ENCODE measurements around the gene IQCM. TPM values are rescaled to one million over a fixed set of nuclear protein-coding genes. Genes with fewer than 3 reads are reported as not detected.
"Not testable (repeated sequence)": the region's sequence is repeated elsewhere in the genome, so short reads cannot be mapped to it uniquely, and the experiment has no call there.

Gene IQCM
- total RNA-seq, 1 experiment from 2014 or later: 1.3 TPM

DNA sequence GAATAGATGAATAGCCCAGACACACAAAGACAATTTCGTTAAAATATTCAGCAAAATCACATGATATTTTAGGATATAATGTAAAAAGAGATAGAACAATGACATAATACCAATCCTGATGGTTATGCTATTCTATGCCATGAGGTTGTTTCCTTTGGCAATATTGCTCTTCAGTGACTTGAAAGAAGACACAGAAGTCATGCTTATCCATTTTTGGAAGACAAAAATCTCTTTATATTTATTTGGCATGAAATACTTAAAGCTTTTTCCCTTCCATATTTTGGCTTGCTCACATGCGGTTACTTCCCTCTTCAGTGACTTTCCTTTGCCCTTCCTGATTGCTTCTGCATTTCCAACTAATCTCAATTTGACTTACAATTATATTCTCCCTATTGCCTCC lies 314.8 kb downstream of the IQCM start:
- no peak for DNase-seq (ENCODE audit: extremely low read depth, low read depth)

DNA sequence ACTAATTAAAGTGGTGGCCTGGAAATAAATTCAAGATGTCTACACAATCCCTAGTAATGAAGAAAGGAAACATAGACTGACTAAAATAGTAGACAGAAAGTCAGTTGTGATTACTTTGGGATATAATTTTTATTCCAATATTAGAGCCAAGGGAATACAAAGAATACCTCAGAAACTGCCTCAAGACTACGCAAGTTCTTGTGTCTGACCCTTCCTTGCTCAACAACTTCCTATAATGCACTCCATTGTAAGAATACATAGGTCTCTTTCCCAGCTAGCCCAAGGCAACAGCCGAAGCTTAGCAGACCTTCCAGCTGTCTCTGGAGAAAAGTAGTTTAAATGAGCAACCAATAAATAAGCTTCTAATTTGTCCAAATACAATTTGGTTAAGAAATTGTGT lies 315.9 kb downstream of the IQCM start:
- DNase-seq (ENCODE audit: extremely low read depth, low read depth): no peak

DNA sequence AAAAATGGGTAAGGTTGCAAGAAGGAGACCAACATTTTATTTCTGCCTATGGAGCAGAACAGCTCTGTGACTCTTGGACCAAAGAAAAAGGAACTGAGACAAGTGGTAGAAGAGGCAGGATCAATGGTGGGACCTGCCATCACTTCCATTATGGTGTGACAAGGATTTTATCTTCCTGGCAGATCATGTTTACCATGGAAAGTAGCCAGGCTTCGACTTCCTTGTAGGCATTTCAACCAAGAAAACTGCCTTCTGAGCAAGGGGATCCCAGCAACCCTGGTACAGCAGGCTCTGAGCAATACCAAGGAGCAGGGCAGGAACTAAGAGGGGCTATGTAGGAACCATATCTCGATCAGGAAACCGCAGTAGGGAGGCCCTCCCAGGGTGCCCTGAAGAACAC lies 317.4 kb downstream of the IQCM start:
- no peak for DNase-seq (ENCODE audit: extremely low read depth, low read depth)

DNA sequence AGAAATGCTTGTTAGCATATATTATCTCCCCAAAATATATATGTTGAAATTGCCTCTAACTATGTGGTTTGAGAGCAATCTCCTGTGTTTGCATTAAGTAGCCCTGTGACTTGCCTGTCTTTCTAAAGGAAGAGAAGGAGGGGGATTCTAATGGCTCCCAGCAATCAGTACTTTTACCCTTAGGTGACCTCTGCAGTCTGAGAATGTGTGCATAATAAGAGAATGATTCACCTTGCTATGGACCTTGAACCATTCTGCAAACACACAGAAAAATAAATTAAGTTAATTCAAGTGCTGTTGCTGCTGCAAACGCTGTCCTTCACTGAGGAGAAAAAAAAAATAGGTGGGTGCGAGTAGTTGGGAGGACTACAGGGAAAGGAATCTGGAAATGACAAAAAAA lies 322.2 kb downstream of the IQCM start:
- DNase-seq (ENCODE audit: extremely low read depth, low read depth): no peak

DNA sequence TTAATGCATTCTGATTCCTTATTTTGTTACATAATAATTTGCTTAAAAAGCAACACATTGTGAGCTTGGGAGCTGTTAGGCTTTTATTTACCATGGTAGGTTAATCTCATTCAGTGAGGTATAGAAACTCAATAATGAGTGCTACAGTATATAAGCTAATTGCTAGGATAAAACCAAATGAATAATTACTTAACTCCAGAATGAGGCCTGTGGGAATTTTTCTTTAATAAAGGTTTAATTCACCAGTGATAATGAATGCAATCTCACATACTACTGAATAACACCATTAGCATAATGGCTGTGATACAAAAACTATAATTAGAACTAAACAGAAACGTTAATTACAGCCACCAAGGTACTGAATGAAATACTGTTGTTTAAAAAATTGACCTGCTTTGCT lies 326.3 kb downstream of the IQCM start:
- DNase-seq (ENCODE audit: extremely low read depth, low read depth): no peak

DNA sequence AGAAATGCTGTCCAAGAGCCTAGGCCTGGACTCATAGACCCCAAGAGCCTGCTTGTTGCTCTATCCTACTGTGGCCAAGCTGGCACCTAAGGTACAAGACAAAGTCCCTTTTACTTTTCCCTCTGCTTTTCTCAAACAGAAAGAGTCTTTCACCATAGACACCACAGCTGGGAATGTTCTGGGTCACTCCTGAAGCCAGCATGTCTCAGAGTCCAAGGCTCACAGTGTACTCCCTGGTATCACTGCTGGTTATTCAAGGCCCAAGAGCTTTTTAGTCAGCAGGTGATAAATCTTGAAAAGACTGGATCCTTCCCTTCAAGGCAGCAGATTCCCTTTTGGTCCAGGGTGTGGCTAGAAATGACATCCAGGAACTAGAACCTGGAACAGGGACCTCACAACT lies 328.8 kb downstream of the IQCM start:
- no peak for DNase-seq (ENCODE audit: extremely low read depth, low read depth)

DNA sequence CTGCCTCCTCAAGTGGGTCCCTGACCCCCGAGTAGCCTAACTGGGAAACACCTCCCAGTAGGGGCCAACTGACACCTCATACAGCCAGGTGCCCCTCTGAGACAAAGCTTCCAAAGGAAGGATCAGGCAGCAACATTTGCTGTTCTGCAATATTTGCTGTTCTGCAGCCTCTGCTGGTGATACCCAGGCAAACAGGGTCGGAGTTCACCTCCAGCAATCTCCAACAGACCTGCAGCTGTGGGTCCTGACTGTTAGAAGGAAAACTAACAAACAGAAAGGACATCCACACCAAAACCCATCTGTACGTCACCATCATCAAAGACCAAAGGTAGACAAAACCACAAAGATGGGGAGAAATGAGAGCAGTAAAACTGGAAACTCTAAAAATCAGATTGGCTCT lies 347.0 kb downstream of the IQCM start:
- DNase-seq (ENCODE audit: extremely low read depth, low read depth): not testable (repeated sequence)

DNA sequence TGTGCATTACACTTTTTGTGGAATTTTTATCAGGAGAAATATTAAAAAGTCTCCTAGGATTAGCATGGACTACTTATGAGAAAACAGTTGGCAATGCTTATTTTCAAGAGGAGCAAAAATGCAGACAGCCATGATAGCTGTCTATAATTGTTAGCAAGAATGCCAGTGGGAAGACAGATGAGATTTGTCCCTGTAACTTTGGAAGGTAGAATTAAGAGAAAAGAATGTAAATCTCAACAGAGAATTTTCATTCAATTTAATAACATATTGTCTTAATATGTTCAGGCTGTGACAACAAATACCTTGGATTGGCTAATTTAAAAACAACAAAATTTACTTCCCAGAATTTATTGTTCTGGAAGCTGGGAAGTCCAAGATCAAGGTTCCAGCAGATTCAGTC lies 349.2 kb downstream of the IQCM start:
- no peak for DNase-seq (ENCODE audit: extremely low read depth, low read depth)

DNA sequence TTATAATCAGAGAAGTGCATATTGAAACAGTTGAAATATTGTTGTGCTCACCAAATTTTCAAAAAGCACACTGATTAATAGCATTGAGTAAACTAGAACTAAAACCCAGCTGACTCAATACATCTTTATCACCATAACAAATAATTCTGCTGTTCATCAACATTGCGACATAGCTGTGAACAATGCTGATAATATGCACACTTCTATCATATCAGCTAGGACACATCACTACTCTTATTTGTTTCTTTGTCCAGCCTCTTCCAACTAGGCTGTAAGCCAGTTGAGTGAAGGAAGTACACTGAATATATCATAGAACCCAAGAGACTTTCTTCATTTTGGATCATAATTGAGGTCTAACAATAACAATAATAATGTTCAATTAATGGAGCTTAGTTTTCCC lies 349.7 kb downstream of the IQCM start:
- no peak for DNase-seq (ENCODE audit: extremely low read depth, low read depth)

DNA sequence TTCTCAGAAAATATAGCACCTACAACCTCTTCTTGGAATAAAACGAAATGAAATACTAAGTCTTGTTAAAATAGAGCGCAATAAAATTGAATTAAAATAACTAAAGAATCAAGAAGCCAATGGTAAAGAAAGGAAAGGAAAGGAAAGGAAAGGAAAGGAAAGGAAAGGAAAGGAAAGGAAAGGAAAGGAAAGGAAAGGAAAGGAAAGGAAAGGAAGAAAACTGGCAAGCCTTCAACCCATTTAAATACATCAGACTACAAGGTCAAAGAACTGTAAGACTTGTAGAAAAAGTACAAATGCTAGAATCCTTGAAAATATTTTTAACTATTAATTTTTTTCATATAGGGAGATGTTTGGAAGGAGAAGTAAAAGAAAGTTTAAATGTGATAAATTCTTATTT lies 372.1 kb downstream of the IQCM start:
- no peak for DNase-seq (ENCODE audit: extremely low read depth, low read depth)

DNA sequence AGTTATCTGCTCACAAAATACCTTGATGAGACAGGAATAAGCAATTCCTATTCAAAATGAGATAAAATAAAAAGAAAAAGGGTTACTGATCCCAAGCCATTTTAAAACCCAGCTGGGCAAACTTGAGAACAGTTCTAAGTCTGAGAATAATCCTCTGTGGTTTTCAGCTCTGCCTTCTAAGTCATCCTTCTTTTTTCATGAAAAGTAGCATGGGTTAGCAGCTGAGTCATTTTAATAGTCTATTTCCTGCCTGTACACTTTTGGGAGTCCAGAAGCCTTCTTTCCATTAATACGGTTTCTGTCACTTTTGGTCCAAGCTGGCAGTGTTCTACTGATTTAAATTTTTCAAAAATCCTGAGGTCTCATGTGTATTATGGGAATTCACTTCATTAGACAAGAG lies 374.3 kb downstream of the IQCM start:
- no peak for DNase-seq (ENCODE audit: extremely low read depth, low read depth)

DNA sequence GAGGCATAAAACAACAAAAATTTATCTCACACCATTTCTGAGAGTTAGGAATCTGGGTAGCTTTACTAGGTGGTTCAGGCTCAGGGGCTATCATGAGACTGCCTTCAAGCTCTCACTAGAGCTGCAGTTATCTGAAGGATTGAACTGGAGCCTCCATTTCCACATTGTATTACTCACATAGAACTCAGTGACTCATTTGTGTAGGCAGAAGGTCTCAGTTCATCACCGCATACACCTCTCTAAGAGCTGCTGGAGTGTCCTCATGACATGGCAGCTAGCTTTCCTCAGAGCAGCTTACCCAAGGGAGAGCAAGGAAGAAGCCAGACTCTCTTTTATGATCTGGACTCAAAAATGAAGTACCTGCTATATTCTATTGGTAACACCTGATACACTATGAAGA lies 389.2 kb downstream of the IQCM start:
- DNase-seq (ENCODE audit: extremely low read depth, low read depth): no peak

DNA sequence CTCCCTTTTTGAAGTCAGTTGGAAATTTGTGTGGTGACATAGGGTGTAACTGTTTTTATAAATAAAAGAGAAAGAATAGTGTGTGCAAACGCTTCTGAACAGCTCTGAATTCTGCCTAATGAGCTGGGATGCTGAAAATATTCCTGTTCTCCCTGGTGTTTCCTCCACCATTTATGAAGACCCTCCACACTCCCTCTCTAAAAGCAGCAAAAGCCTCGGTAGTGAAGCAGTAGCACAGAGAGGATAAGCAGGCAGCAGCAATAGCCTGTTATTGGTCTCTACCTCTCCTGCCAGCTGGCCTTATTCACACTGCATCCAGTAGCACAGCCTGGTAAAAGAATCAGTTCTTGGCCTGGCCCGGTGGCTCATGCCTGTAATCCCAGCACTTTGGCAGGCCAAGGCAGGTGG lies 406.1 kb downstream of the IQCM start:
- no peak for DNase-seq (ENCODE audit: extremely low read depth, low read depth)

DNA sequence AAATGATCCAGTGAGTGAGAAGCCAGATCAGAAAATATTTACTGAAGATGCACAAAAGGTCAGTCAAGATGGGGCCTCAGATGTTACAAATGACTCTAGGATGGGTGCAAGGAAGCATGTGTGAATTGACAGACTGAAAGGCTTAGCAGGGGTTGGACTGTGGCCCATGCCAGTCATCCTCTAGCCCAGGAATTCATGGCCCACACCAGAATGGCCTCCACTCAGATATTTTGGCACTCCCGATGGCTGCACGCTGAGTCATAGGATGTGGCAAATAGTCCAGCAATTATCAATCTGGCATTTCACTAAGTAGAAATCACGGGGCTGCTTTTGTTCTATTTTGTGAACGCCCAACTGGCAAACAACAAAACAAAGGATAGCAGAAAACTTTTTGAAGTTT lies 406.5 kb downstream of the IQCM start:
- DNase-seq (ENCODE audit: extremely low read depth, low read depth): peak; percentile 54

DNA sequence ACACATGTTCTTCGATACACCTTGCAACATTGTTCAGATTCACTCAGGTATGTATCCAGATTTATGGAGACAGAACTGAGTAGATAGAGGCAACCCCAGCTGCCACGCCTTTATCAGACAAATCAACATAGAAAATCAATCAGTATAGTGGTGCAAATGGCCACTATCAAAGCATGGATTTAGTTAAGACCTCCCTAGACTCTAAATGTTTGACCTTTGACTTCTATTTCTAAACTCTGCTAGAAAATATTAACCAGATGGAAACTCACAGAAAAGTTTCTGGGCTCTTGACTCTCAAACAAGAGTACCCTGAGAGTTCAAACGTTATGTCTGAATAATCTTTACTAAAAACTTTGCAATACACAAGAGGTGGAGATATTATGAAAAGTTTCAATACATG lies 411.5 kb downstream of the IQCM start:
- DNase-seq (ENCODE audit: extremely low read depth, low read depth): no peak

DNA sequence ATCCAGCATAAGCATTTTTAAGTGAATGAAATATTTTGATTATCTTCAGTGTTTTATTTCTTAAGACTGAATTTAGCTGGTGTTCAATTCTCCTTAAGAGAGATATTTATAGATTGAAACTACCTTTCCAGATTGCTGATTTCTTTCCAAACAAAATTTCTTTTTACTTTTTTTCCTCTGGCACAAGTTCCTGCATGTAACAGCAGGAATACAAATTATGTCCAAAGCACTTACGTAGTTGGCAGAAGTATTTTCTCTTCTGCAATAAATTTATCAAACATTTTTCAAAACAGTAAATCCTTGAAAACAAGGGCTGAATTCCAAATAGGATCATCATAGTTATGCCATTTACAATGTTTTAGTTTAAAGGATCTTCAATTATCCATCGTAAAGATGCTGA lies 412.6 kb downstream of the IQCM start:
- DNase-seq (ENCODE audit: extremely low read depth, low read depth): no peak

DNA sequence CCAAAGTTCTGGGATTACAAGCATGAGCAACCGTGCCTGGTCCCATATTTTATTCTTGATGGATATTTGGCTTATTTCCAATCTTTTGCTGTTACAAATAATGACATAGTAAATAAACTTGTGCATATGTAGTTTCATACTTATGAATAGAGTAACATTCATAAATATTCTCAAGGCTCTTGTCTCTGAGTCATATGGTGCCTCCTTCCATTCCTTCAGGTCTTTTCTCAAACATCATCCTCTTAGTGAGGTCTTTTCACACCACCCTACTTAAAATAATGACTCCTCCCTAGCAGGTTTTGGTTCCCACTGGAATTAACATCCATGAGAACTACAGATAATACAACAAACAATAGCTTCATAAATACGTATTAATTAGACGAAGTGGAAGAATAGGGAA lies 416.6 kb downstream of the IQCM start:
- no peak for DNase-seq (ENCODE audit: extremely low read depth, low read depth)

DNA sequence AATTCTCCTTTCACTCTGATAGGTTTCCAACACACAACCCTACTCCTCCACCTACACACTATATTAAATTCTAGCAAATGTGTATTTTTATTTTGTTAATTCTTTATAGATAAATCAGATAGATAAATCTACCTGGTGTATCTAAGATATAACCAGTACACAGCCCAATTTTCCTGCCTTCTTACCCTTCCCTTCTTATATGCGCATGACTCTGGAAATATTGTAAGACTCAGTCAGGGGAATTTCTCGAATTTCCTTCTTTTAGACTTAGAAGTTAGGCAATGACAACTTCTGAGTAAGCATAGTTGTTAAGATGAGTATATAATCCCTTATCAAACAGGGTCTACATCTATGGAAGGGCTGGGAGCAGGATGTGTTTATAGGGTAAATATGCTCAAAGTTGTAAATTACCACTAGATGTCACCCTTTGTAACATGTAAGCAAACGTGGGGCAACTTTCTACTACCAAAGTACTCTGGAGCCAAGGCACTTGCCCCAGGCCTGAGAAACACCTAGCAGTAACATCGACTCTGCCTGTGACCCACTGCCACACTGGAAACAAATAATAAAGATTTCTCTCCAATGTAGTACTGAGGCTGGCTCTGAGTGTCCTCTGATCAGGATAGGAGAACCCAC lies 444.7 kb downstream of the IQCM start:
- DNase-seq (ENCODE audit: extremely low read depth, low read depth): peak; percentile 26

DNA sequence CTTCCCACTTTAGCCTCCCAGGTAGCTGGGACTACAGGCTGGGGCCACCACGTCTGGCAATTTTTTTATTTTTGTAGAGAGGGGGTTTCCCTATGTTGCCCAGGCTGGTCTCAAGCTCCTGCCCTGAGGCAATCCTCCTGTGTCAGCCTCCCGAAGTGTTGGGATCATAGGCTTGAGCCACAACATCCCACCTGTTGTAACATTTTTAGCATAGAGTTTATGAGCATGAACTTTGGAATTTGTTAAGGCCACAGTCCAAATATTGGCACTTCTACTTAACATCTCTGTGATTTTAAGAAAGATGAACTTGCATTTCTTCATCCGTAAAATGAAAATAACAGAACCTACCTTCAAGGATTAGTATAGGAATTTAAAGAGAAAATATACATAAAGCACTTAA lies 445.6 kb downstream of the IQCM start:
- no peak for DNase-seq (ENCODE audit: extremely low read depth, low read depth)

DNA sequence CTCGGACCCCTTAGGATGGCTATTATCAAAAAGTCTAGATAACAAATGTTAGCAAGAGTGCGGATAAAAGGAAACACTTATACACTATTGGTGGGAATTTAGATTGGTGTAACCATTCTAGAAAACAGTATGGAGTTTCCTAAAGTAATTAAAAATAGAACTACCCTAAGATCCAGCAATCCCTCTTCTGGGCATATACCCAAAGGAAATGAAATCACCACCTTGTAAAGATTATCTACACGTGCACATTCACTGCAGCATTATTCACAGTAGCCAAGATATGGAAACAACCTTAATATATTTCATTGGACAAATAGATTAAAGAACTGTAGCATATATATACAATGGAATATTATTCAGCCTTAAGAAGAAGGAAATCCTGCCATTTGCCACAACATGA lies 462.4 kb downstream of the IQCM start:
- no peak for DNase-seq (ENCODE audit: extremely low read depth, low read depth)

DNA sequence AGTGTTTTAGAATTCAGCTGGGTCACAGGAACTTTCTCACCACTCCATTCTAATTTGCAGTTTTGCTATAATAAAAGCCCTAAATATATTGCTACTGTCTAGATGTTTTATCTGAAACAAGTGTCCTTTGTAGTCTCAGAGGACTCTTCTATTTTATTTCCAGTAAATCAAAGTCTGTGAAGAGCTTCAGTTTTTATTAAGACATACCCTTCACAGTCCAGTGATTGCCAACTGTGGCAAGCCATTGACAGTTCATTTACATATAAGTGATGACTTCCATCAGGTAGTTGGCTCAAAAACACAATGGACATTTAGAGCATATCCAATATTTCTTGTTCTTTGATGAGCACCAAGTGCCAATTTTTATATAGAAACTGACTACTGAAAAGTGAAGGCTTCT lies 466.1 kb downstream of the IQCM start:
- no peak for DNase-seq (ENCODE audit: extremely low read depth, low read depth)

DNA sequence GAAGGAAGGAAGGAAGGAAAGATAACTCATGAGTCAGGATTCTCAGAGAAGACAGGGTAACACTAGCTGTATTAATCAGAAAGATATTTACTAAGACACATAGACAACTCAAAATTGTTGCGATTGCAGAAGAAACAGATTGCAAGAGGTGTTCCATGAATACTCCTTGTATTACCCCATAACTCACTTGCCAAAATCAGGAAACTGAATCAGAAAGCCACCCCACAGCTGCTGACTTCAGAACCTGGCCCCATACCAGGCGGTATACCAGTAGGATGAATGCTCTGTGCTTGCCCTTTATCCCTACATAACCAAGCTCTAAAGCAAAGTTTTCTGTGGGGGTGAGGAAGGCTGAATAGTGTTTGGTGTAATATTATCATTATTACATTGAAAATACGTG lies 468.5 kb downstream of the IQCM start:
- no peak for DNase-seq (ENCODE audit: extremely low read depth, low read depth)

DNA sequence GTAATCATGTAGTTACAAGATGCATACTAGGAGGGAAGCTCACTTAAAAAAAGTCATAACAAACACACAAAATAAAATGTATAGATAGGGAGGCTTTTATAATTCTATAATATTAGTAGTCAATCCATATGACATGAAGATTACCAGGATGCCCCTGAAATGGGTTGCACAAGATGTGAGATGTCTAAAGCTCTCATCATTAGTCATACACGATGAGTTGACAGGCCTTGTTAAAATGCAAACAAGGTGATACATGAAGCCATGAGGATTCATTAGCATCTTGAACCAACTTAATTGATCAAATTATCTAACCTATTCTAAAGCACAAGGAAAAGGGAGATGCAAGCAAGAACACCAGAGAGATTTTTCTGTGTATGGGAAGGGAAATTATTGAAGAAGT lies 470.2 kb downstream of the IQCM start:
- DNase-seq (ENCODE audit: extremely low read depth, low read depth): no peak
